HG02938 (cell line): Measurements from ENCODE around the gene RSL1D1.
"Not testable (repeated sequence)": the region's sequence is repeated elsewhere in the genome, so short reads cannot be mapped to it uniquely, and the experiment has no call there.

Source experiments
- ATAC-seq: cut with Tn5 transposase; IDR thresholded peaks from one replicate; pipeline ENCODE4 v1.9.1; 2021; ENCODE audit warnings: mild to moderate bottlenecking, moderate library complexity; ENCODE audit not compliant: unreplicated experiment

Gene RSL1D1

DNA sequence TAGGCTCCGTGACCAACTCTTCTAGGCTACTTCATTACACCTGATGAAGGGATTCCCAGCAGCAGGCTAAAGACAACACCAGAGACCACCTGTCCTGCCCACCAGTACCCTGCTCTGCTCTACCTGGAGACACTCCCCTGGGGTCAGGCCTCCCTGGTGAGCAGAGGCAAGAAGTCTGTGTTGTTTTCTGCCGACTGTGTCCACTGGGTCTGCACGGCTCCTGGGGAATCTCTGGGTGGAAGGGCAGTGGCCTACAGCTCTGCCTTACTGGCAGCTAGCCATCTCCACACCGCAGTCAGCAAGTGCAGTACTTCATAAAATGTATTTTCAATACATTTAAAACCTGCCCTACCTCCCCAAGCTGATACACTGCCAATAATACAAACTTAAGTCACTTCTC, 6.8 kb downstream of the RSL1D1 start:
- no peak for ATAC-seq

DNA sequence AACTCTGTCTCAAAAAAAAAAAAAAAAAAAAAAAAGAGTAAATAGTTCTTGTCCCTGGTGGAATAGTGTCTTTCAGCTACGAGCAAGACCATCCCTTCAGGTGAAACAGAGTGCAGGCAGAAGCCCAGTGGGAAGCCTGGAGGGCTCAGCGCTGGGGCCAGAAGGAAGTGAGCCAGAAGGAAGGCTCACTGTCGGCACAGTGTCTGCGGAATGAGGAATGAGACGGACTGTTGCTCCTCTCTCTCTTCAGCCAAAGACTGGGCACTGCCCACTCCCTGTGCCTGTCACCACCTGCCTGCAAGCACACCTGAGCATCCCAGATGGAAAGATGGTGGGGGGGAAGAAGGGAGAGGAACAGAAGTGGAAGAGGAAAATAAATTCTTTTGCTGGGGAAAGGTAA, 7.5 kb downstream of the RSL1D1 start:
- ATAC-seq, result no peak

DNA sequence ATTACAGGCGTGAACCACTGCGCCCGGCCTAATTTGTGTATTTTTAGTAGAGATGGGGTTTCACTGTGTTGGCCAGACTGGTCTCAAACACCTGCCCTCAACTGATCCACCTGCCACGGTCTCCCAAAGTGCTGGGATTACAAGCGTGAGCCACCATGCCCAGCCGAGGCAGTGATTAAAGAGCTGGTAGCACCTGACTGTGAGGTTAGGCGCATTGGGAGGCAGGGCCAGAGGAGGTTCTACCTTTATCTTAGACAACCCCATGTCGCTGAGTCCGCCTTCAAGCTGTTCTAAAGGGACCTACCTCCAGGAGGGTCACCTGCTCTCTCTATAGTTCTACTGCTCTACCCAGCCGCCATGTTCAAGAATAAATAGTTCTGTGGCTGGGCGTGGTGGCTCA, 8.1 kb downstream of the RSL1D1 start:
- no peak for ATAC-seq

DNA sequence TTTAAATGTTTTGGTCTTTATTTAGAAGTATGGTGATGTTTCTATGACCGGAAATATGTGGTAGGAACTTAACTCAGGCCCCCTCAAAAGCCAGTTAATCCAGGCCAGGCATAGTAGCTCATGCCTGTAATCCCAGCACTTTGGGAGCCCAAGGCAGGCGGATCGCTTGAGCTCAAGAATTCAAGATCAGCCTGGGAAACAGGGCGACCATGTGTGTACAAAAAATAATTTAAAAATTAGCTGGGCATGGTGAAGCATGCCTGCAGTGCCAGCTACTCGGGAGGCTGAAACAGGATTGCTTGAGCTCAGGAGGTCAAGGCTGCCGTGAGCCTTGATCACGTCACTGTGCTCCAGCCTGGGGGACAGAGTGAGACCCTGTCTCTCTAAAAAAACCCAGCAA, 10.3 kb downstream of the RSL1D1 start:
- ATAC-seq, result no peak

DNA sequence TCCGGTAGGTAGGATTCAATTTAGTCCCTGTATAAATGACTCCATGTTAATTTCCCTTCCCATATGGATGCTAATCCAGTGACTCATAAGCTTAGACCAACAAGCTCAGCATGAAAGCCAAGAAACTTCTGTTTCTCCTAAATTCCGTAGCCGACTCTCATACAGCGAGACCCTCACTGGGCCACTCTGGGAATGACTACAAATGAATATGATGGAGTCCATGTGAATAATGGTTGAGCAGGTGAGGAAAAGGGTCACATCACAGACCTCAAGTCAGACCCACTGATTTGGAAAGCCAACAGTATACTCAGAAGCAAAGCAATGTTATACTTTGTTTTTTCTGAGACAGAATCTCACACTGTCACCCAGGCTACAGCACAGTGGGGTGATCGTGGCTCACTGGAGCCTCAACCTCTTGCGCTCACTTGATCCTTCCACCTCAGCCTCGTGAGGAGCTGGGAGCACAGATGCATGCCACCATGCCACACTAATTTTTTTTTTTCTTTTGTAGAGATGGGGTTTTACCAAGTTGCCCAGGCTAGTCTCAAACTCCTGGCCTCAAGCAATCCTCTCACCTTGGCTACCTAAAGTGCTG, 14.6 kb downstream of the RSL1D1 start:
- ATAC-seq, result no peak

DNA sequence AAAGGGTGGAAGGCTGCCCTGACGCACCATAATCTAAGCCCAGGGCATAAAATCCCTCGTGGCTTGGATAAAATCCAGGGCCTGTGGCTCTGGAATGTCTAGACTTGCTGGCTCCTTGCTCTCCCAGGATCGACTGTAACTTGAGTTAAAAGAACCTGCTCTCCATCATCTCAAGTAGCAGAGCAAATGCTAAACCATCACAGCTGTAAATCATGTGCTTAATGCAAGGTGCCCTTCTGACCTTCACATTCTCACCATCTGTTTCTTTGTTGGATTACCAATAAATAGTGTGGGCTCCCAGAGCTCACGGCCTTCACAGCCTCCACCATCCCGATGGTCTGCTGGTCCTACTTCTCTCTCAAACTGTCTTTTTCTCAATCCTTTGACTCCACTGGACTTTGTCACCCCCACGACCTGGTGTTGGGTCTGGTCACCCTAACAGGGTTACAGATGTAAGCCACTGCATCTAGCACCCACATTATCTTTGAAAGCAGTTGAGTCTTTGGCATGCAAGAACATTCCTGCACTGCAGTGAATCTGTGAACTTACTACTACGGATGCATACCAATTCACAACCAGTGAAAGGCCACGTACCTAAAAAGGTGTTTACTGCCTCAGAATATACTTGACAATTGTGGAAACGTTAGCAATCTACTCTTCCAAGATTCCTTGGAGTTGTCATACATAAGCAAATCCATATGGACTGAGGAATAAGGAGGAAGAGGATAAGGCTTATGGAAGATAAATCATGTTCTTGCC, 15.3 kb downstream of the RSL1D1 start:
- no peak for ATAC-seq

DNA sequence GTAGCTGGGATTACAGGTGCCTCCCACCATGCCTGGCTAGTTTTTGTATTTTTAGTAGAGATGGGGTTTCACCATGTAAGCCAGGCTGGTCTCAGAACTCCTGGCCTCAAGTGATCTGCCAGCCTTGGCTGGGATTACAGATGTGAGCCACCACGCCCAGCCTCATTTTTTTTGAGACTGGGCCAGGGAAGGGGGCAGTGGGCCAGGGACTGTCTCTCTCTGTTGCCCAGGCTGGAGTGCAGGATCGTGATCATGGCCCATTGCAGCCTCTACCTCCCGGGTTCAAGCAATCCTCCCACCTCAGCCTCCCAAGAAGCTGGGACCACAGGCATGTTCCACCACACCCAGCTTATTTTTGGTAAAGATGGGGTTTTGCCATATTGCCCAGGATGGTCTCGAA, 16.0 kb downstream of the RSL1D1 start:
- ATAC-seq, result no peak

DNA sequence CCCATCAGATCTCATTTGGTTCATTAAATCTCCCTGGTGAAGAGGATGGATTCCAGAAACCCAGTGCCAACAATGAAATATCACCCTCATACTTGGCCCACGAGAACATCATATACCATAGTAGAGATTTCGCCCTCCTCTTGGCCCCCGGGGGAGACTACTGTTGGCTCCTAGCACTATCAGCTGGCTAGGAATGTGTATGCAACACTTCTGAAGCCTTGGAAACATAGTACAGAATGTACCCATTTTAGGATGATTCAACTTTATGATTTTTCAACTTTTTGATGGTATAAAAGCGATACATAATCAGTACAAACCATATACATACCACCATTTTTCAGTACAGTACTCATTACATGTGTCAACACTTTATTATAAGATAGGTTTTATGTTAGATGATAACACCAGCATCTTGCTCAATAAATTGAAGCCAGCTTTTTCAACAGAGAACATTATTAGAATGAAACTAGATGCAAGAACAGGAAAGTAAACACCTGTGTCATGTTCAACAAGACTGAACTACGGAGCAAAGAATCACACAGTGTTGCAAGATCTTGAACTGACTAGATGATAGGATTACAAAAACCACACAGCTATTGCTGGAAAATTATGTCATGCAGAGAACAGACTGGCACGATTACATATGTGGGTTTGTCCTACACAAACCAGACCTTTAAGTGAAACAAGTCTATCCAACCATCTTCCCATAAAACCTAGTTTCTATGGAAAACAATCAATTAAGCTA, 17.2 kb downstream of the RSL1D1 start:
- no peak for ATAC-seq

DNA sequence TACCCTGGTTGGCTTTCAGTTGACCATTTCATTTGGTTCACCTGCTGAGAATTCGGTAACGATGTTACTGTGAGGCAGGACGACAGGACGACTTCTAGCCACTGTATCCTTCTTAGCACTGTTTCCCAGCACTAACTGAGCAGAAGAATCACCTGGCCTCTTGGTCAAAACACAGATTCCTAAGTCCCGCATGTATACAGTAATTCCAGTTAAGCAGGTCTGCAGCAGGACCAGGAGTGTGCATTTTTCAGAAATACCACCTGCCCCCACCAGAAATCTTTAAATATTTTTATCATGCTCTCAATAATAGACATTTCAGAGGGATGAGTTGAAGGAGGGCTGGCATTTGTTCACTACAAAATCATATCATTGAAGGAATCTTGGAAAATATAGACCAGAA, 22.6 kb downstream of the RSL1D1 start:
- no peak for ATAC-seq

DNA sequence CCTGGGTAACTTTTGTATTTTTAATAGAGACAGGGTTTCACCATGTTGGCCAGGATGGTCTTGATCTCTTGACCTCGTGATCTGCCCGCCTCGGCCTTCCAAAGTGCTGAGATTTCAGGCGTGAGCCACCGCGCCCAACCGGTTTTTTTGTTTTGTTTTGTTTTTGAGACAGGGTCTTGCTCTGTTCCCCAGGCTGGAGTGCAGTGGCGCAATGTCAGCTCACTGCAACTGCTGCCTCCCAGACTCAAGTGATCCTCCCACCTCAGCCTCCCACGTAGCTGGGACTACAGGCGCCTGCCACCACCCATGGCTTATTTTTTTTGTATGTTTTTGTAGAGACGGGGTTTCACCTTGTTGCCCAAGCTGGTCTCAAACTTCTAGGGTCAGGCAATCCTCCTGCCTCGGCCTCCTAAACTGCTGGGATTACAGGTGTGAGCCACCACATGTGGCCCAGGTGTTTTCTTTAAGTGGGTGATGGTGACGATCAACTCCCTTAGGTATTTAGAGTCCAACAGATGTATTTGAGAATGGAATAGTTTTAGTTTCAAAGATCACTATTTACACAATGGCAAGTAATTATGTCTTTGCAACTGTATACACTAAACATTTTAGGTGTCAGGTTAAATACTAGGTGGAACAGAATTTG, 25.7 kb downstream of the RSL1D1 start:
- ATAC-seq, result not testable (repeated sequence)

DNA sequence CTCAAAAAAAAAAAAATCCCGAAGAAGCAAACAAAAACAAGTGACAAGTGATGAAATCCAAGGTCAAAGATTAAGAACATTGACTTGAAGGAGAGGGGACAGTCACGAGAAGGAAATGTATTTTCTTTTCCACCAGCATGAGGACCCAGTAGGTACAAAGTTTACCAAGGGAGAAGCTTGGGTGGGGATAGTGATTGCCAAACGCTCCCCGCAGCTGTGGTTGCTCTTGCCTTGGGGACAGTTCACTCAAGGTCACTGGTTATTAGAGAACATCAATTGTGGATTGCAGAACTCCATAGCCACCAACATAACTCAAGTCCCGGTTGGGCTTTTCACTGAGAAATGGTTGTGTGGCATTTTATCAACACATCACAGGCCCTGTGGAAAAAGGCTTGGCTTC, 27.0 kb downstream of the RSL1D1 start:
- no peak for ATAC-seq

DNA sequence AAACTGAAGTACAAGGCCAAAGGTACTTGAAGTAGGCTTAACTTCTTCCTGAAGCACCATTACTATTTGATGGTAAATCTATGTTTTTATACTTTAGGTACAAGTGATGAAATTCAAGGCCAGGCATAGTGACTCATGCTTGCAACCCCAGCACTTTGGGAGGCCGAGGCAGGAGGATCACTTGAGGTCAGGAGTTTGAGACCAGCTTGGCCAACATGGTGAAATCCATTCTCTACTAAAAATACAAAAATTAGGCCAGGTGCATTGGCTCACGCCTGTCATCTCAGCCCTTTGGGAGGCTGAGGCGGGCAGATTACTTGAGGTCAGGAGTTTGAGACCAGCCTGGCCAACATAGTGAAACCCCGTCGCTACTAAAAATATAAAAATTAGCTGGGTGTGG, 27.7 kb downstream of the RSL1D1 start:
- not testable (repeated sequence) for ATAC-seq

DNA sequence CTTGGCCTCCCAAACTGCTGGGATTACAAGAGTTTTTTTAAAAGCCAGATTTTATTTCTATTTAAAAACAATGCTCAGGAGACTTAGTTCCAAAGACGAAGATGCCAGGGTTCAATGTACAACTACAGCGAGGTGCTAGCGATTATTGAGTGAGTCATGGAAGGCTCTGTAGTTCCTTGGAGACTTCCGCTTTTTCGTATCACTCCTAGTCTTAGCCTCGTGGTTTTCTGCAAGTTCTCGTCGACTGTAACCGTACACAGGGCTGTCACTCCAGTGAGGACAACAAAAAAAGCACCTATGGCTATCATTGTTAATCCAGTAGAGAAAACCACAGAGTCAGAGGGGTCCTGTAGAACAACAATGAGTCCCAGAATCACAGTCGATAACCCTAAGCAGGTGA, 31.5 kb downstream of the RSL1D1 start:
- no peak for ATAC-seq

DNA sequence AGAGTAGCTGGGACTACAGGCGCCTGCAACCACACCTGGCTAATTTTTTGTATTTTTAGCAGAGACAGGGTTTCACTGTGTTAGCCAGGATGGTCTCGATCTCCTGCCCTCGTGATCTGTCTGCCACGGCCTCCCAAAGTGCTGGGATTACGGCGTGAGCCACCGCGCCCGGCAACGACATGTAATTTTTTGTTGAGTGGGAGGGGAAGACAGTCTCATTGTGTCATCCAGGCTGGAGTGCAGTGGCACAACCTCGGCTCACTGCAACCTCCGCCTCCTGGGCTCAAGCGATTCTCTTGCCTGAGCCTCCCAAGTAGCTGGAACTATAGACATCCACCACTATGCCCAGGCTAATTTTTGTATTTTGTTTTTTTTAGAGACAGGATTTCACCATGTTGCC, 32.4 kb downstream of the RSL1D1 start:
- ATAC-seq, result not testable (repeated sequence)

DNA sequence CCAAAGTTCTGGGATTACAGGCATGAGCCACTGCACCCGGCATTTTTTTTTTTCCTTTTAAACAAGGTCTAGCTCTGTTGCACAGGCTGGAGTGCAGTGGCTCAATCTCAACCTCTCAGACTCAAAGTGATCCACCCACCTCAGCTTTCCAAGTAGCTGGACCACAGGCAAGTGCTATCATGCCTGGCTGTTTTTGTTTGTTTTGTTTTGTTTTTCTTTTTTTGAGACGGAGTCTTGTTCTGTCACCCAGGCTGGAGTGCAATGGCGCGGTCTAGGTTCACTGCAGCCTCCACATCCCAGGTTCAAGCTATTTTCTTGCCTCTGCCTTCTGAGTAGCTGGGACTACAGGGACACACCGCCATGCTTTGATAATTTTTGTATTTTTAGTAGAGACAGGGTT, 35.2 kb downstream of the RSL1D1 start:
- no peak for ATAC-seq

DNA sequence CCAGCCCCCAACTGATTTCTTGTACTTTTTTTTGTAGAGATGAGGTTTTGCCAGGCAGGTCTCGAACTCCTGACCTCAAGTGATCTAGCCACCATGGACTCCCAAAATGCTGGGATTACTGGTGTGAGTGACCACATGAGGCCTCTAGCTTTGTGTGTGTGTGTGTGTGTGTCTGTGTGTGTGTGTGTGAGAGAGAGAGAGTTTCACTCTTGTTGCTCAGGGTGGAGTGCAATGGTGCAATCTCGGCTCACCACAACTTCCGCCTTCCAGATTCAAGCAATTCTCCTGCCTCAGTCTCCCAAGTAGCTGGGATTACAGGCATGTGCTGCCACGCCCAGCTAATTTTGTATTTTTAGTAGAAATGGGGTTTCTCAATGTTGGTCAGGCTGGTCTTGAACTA, 36.5 kb downstream of the RSL1D1 start:
- ATAC-seq, result not testable (repeated sequence)

DNA sequence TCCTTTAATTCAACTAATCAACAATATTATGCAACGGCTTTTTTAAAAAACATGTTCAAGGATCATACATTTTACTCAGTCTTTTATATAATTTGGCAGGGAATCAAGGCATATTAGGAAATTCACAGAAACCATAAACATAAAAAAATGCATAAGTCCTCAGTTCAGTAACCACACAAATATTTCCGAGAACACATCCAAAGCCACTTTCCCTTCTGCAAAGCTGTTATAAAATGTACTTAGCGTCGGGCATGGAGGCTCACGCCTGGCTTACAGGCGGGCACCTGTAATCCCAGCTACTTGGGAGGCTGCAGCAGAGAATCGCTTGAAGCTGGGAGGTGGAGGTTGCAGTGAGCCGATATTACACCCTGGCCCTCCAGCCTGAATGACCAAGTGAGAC, 44.6 kb downstream of the RSL1D1 start:
- no peak for ATAC-seq

DNA sequence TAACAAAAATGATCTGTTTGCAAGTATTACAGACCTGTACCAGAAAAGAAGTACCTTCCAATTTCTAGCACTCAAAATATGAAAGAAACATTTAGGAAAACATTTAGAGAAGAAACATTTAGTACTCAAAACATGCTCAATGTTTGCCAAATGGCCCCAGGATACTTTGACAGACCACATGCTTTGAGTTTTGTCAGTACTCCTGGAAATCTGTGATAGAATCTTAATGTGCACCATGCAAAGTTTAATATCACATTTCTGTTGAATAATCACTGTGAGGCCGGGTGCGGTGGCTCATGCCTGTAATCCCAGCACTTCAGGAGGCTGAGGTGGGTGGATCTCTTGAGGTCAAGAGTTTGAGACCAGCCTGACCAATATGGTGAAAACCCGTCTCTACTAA, 45.8 kb downstream of the RSL1D1 start:
- no peak for ATAC-seq

DNA sequence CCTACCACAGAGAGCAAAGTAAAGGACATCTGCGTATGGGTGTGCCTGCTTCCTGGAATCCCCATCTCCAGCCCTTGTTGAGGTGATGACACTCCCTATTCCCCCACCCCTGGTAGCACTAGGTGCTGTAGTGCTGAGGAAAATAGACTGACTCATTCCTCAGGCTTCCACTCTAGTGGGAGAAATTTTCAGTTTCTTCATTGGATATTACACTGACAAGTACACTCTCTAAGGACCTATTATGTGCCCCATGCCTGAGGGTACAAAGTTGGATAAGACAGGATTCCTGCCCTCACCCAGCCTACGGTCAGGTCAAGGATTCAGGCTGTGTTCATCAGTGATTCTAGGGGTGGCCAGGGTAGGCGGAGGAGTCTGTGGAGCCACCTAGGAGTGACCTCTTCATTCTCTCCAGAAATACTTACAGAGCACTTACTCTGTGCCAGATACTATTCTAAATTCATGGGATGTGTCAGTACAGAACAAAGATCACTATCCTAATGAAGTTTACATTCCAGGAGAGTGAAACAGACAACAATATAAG, 49.8 kb downstream of the RSL1D1 start:
- ATAC-seq, result no peak

DNA sequence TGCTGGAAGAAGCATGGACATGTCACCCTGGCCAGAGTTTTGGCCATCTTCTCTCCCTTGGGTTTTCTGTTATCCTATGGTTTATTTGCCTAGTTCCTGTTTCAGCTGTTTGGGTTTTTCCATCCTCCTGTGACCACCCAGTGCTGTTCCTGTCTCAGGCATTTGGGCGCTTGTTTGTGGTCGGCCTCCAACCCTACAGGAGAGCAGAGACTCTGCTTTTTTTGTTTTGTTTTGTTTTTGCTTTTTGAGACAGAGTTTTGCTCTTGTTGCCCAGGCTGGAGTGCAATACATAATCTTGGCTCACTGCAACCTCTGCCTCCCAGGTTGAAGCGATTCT, 51.0 kb downstream of the RSL1D1 start:
- ATAC-seq, result no peak
